NB4 (cell line): ENCODE results near the gene DHX15.

Source experiments
- DNase-seq: peaks from one replicate; pipeline ENCODE4 v3.0.0; 2010; ENCODE audit warnings: low read depth
- H3K4me3 ChIP-seq: one replicate; pipeline ENCODE4 v1.5.1; 2011; ENCODE audit warnings: mild to moderate bottlenecking, low read depth, low read length, moderate library complexity
- MYC ChIP-seq: IDR thresholded peaks from 2 replicates; pipeline ENCODE4 v1.6.1; 2011; ENCODE audit warnings: low read depth, low read length
- POLR2A ChIP-seq: IDR thresholded peaks from 2 replicates; pipeline ENCODE4 v1.6.1; 2011; ENCODE audit warnings: mild to moderate bottlenecking; ENCODE audit not compliant: insufficient read length; ENCODE audit errors: extremely low read depth
- TF ChIP-seq, protein P1 (sequence below): IDR thresholded peaks from one replicate; pipeline ENCODE4 v1.5.1; 2012; ENCODE audit warnings: low read depth, low read length
- TF ChIP-seq, protein P2 (sequence below): IDR thresholded peaks from 2 replicates; pipeline ENCODE4 v1.6.1; 2011; ENCODE audit warnings: low read depth, low read length

DHX15 gene

DNA sequence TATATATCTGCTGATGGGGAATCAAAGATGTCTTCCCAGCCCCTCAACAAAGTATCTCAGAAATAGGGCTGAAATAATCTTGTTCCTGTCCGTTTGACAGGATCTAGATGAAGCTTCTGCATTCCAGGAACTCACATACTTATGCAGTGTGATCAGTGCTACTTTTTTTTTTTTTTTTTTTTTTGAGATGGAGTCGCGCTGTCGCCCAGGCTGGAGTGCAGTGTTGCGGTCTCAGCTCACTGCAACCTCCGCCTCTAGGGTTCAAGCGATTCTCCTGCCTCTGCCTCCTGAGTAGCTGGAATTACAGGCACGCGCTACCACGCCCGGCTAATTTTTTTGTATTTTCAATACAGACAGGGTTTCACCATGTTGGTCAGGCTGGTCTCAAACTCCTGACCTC, 36.4 kb downstream of the DHX15 start:
- DNase-seq: no peak
- TF ChIP-seq POLR2A (no peak), MYC (no peak)
- TF ChIP-seq, protein P1, sequence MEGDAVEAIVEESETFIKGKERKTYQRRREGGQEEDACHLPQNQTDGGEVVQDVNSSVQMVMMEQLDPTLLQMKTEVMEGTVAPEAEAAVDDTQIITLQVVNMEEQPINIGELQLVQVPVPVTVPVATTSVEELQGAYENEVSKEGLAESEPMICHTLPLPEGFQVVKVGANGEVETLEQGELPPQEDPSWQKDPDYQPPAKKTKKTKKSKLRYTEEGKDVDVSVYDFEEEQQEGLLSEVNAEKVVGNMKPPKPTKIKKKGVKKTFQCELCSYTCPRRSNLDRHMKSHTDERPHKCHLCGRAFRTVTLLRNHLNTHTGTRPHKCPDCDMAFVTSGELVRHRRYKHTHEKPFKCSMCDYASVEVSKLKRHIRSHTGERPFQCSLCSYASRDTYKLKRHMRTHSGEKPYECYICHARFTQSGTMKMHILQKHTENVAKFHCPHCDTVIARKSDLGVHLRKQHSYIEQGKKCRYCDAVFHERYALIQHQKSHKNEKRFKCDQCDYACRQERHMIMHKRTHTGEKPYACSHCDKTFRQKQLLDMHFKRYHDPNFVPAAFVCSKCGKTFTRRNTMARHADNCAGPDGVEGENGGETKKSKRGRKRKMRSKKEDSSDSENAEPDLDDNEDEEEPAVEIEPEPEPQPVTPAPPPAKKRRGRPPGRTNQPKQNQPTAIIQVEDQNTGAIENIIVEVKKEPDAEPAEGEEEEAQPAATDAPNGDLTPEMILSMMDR: no peak
- TF ChIP-seq, protein P2, sequence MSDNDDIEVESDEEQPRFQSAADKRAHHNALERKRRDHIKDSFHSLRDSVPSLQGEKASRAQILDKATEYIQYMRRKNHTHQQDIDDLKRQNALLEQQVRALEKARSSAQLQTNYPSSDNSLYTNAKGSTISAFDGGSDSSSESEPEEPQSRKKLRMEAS: no peak
- H3K4me3 ChIP-seq: no peak overlapping the region

DNA sequence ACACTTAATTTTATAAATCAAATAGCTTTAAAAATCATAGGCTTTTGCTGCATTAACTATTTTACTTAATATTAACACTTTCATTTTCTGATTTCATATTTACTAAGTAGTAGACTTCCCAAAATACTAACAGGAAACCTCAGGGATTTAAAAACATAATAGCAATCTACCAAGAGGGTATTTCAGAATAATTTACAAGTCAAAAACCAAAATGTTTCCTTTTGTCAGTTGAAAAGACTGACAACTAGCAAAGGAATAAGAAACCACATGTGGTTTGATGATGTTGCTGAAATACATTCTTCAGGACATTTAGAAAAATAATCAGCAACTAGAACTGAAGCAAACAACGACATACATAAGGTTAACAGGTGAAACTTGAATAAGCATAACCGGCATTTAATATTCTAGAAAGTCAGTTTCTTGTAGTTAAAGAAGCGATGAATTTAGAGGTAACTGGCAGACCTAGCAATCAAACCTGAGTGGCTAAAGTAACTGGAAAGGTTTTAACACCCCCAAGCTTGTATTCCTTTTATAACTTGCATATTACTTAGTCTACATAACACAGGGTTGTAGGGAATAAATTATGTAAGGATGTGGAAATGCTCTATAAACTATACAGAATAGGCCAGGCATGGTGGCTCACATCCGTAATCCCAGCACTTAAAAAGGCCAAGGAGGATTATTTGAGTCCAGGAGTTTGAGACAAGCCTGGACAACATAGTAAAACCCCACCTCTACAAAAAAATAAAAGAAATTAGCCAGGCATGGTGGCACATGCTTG, 40.0 kb downstream of the DHX15 start:
- TF ChIP-seq, protein P1: no peak
- TF ChIP-seq MYC (no peak), POLR2A (no peak)
- TF ChIP-seq, protein P2: no peak
- no peak overlapping the region for H3K4me3 ChIP-seq

DNA sequence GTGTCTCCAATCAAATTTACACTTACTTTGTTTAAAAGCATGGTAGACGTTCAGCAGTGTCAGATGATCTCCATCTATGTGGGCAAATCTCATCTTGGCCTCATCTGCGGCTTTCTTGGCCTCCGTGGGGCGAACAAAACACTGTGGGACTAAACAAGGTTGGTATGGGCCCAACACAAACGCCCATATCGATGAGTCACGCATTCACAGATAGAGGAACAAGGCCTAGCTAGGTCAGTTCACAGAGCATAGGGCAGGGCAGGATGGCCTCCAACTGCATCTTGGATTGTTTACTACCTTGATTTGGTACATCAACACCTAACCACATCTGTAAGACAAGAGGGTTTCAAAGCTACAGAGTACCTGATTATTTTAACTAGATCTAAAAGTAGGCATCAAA, 47.3 kb downstream of the DHX15 start:
- no peak overlapping the region for H3K4me3 ChIP-seq
- TF ChIP-seq, protein P1: no peak
- TF ChIP-seq, protein P2: no peak
- TF ChIP-seq POLR2A: no peak
- TF ChIP-seq MYC: no peak
- peak; percentile 43 for DNase-seq

More for the DNA sequence above, 40.0 kb downstream of the DHX15 start:
- DNase-seq: no peak

DNA sequence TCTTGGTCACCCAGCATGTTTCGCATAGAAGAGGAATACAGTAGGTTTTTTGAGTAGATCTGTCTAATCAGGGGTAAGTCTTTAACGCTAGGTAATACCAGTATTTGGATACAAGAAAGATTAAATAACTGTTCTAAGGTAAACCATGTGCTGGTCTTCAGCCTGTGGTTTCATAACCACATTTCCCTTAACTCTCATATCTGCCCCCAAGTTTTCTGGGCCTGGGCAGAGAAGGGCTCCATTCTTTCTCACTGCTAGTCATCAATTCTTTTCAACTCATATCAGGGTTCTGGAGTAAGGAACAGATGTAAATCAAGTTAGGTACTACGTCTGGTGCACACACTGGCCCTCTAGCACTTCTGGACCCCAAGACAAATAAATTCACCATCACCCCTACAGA, 49.0 kb downstream of the DHX15 start:
- TF ChIP-seq MYC (no peak), POLR2A (no peak)
- TF ChIP-seq, protein P1: no peak
- TF ChIP-seq, protein P2: no peak
- DNase-seq: no peak
- H3K4me3 ChIP-seq: no peak overlapping the region

DNA sequence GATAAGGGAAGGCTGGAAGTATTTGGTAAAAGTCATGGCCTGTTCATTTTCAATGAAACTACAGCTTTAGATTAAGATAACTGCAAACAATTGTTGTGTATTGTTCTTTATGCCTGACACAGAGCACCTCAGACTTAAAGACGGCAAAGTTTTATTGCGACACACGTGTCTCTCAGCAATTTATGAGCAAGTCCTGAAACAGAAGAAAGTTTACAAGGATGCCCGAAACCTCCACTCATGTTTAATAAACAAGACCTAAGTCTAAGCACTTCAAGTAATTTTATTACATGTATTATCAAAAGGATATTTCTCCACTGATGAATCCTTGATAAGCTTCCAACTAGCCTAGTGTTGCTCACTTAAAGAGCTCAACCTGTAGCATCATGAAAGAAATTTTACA, 51.0 kb downstream of the DHX15 start:
- no peak overlapping the region for H3K4me3 ChIP-seq
- TF ChIP-seq, protein P1: no peak
- TF ChIP-seq MYC (no peak), POLR2A (no peak)
- TF ChIP-seq, protein P2: no peak
- peak; percentile 38 for DNase-seq

DNA sequence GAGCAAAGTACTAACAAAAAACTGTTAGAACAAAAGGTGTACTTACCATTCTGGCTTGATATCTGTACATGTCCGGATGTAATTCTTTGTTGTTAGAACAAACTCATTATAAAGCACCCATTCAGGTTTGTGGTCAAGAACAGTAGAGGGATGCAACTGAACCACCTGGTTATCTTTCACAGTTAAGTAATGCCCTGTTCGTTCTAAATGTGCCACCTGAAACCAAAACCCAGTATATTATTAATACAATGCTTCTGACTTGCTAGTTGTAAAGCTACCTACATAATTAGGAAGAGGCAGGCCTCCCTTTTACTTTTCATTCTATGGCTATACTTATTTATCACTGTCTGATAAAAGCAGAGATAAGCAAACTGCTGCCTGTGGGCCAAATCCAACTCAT, 54.8 kb downstream of the DHX15 start:
- no peak for TF ChIP-seq MYC
- TF ChIP-seq, protein P1: no peak
- TF ChIP-seq, protein P2: no peak
- no peak for TF ChIP-seq POLR2A

More for the DNA sequence above, 54.8 kb downstream of the DHX15 start:
- DNase-seq: no peak
- no peak overlapping the region for H3K4me3 ChIP-seq
